H1 (cell line): ENCODE results near the gene NEDD8. TPM values are rescaled to one million over a fixed set of nuclear protein-coding genes. Genes with fewer than 3 reads are reported as not detected.

ENCODE experiments used
- CBX8 ChIP-seq: fragments of 300-800, 300-1000 bp; sonication (generic); IDR thresholded peaks from 2 replicates; pipeline ENCODE4 v1.7.1; 2016; ENCODE audit warnings: low read depth, low read length, borderline replicate concordance
- CEBPB ChIP-seq: IDR thresholded peaks from 2 replicates; pipeline ENCODE4 v1.6.1; 2012; ENCODE audit warnings: low read depth, low read length
- CREB1 ChIP-seq: IDR thresholded peaks from 2 replicates; pipeline ENCODE4 v1.6.1; 2012; ENCODE audit warnings: inconsistent platforms
- JUN ChIP-seq: IDR thresholded peaks from 2 replicates; pipeline ENCODE4 v1.6.1; 2011; ENCODE audit warnings: low read depth, mild to moderate bottlenecking, improper control_type of control experiment, low read length
- KDM1A ChIP-seq: fragments of 200-600, 300-600 bp; sonication (generic); IDR thresholded peaks from 2 replicates; pipeline ENCODE4 v1.7.1; 2016; ENCODE audit warnings: mild to moderate bottlenecking, low read length, borderline replicate concordance
- NRF1 ChIP-seq: IDR thresholded peaks from 2 replicates; pipeline ENCODE4 v1.6.1; 2011; ENCODE audit warnings: mild to moderate bottlenecking, low read depth, low read length, improper control_type of control experiment
- POU5F1 ChIP-seq: IDR thresholded peaks from 2 replicates; pipeline ENCODE4 v1.6.1; 2011; ENCODE audit warnings: low read depth, mild to moderate bottlenecking, low read length, moderate library complexity
- SIN3A ChIP-seq, 2 experiments: IDR thresholded peaks in 1 of 2; conservative IDR thresholded peaks in 1 of 2; 2 replicates each; pipeline ENCODE4 v1.6.1; 2011 to 2012; ENCODE audit warnings: low read length in 2 of 2, improper control_type of control experiment in 1 of 2, low read depth in 1 of 2, mild to moderate bottlenecking in 1 of 2
- TCF12 ChIP-seq: IDR thresholded peaks from 2 replicates; pipeline ENCODE4 v1.6.1; 2011; ENCODE audit warnings: low read depth, mild to moderate bottlenecking, low read length
- polyA plus RNA-seq, 7 experiments: library from polyadenylated mRNA; depleted of rRNA in 3 of 7; stranded (reverse) in 5 of 7; unstranded in 2 of 7; fragments of >200 nt in 5 of 7; fragments of 200-250 nt in 2 of 7; gene quantifications; 1 replicate in 5 of 7; 2 replicates in 1 of 7; 4 replicates in 1 of 7; pipeline versions ENCODE4 v1.2.1 to v1.2.3, GENCODE V29; 2011 to 2013; ENCODE audit warnings: missing spikeins in 2 of 7, mixed read lengths in 2 of 7
- total RNA-seq: library from RNA; stranded (reverse); fragmentation: NEBNext Ultra II Directional; extraction: Animal tissue kit (Norgen Biotek cat#: 25700); gene quantifications from 2 replicates; pipeline ENCODE4 v1.2.1, GENCODE V29; 2021
- TF ChIP-seq, protein P1 (sequence below): fragments of 300-600 bp; sonication (generic); IDR thresholded peaks from 2 replicates; pipeline ENCODE4 v1.7.1; 2012; ENCODE audit warnings: low read length, moderate library complexity, mild to moderate bottlenecking, inconsistent platforms; ENCODE audit not compliant: insufficient replicate concordance

NEDD8 gene
- total and polyA plus RNA-seq, 2 of the 8 experiments (the other 6 are each of a cell fraction or from before 2014, with no cell fraction given): 253 to 317 TPM

DNA sequence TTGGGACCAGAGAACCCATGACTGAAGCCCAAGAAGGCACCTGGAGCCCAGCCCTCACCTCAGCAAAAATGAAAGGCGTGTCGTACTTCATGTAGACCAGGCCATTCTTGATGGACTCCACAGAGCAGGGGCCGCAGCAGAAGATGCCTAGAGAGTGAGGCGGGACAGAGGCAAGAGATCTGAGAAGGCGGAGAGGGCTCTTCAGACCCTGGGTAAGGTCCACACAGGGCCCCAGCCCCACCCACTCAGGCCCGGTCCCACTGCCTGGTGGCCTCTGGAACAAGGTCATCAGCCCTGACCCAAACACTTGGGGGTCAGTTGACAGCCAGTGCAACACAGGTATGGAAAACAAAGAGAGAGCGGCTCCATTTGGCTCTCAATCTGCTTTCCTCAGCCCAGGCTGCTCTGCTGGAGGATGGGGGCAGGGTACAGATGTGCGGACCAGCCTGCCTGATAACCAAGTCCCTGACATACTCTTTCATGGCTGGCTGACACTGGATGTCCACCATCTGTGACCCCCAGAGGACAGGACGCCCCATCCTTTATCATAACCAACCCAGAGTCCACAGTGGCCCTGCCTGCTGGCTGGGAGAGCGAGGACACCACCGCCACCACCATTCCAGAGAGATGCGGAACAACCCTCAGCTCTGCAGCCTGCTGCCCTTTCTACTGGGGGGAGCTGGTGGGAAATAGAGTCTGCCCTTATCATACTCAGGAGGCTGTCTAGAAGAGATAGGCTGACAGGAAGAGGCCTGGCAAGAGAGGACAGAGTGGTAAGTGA, 24.0 kb upstream of the NEDD8 start (continued):
- TF ChIP-seq, protein P1, sequence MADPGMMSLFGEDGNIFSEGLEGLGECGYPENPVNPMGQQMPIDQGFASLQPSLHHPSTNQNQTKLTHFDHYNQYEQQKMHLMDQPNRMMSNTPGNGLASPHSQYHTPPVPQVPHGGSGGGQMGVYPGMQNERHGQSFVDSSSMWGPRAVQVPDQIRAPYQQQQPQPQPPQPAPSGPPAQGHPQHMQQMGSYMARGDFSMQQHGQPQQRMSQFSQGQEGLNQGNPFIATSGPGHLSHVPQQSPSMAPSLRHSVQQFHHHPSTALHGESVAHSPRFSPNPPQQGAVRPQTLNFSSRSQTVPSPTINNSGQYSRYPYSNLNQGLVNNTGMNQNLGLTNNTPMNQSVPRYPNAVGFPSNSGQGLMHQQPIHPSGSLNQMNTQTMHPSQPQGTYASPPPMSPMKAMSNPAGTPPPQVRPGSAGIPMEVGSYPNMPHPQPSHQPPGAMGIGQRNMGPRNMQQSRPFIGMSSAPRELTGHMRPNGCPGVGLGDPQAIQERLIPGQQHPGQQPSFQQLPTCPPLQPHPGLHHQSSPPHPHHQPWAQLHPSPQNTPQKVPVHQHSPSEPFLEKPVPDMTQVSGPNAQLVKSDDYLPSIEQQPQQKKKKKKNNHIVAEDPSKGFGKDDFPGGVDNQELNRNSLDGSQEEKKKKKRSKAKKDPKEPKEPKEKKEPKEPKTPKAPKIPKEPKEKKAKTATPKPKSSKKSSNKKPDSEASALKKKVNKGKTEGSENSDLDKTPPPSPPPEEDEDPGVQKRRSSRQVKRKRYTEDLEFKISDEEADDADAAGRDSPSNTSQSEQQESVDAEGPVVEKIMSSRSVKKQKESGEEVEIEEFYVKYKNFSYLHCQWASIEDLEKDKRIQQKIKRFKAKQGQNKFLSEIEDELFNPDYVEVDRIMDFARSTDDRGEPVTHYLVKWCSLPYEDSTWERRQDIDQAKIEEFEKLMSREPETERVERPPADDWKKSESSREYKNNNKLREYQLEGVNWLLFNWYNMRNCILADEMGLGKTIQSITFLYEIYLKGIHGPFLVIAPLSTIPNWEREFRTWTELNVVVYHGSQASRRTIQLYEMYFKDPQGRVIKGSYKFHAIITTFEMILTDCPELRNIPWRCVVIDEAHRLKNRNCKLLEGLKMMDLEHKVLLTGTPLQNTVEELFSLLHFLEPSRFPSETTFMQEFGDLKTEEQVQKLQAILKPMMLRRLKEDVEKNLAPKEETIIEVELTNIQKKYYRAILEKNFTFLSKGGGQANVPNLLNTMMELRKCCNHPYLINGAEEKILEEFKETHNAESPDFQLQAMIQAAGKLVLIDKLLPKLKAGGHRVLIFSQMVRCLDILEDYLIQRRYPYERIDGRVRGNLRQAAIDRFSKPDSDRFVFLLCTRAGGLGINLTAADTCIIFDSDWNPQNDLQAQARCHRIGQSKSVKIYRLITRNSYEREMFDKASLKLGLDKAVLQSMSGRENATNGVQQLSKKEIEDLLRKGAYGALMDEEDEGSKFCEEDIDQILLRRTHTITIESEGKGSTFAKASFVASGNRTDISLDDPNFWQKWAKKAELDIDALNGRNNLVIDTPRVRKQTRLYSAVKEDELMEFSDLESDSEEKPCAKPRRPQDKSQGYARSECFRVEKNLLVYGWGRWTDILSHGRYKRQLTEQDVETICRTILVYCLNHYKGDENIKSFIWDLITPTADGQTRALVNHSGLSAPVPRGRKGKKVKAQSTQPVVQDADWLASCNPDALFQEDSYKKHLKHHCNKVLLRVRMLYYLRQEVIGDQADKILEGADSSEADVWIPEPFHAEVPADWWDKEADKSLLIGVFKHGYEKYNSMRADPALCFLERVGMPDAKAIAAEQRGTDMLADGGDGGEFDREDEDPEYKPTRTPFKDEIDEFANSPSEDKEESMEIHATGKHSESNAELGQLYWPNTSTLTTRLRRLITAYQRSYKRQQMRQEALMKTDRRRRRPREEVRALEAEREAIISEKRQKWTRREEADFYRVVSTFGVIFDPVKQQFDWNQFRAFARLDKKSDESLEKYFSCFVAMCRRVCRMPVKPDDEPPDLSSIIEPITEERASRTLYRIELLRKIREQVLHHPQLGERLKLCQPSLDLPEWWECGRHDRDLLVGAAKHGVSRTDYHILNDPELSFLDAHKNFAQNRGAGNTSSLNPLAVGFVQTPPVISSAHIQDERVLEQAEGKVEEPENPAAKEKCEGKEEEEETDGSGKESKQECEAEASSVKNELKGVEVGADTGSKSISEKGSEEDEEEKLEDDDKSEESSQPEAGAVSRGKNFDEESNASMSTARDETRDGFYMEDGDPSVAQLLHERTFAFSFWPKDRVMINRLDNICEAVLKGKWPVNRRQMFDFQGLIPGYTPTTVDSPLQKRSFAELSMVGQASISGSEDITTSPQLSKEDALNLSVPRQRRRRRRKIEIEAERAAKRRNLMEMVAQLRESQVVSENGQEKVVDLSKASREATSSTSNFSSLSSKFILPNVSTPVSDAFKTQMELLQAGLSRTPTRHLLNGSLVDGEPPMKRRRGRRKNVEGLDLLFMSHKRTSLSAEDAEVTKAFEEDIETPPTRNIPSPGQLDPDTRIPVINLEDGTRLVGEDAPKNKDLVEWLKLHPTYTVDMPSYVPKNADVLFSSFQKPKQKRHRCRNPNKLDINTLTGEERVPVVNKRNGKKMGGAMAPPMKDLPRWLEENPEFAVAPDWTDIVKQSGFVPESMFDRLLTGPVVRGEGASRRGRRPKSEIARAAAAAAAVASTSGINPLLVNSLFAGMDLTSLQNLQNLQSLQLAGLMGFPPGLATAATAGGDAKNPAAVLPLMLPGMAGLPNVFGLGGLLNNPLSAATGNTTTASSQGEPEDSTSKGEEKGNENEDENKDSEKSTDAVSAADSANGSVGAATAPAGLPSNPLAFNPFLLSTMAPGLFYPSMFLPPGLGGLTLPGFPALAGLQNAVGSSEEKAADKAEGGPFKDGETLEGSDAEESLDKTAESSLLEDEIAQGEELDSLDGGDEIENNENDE: no peak
- no peak for TF ChIP-seq TCF12
- no peak for TF ChIP-seq JUN
- no peak for TF ChIP-seq CBX8
- no peak for TF ChIP-seq POU5F1
- TF ChIP-seq SIN3A (conservative IDR thresholded peaks at IDR 0.05 in 1 of 2, IDR thresholded peaks at IDR 0.05 in 1 of 2; ENCODE audit: low read depth in 1 of 2, low read length in 2 of 2): no peak
- TF ChIP-seq KDM1A: no peak
- TF ChIP-seq NRF1: no peak
- TF ChIP-seq CEBPB: no peak
- TF ChIP-seq CREB1: no peak
